A549 (cell line): ENCODE measurements around the gene RASA3. TPM values are rescaled to one million over a fixed set of nuclear protein-coding genes. Genes with fewer than 3 reads are reported as not detected.

Experiments
- ATAC-seq, 2 experiments: fragments of 200-7000 bp in 1 of 2; fragments of >200 bp in 1 of 2; cut with Nextera tagmentation in 1 of 2; cut with Tn5 transposase in 1 of 2; 3 replicates each; pipeline versions ENCODE4 v1.8.0 to v1.9.1; 2018 to 2020; ENCODE audit warnings: mild to moderate bottlenecking in 1 of 2, moderate library complexity in 1 of 2
- CTCF ChIA-PET: fragments of 300-600 bp; sonication (Branson Sonifier 250); formaldehyde crosslinking; extraction: SDS; loops from one replicate; lab custom pipeline; 2021; ENCODE audit warnings: antibody characterized with exemption, inconsistent platforms; lab: Yijun Ruan, JAX
- POLR2A ChIA-PET: fragments of 350-600 bp; formaldehyde crosslinking; extraction: SDS; loops from one replicate; lab custom pipeline; 2021; ENCODE audit warnings: antibody characterized with exemption, inconsistent platforms; lab: Yijun Ruan, JAX
- DNase-seq, 2 experiments: peaks; one replicate each; pipeline versions ENCODE4 v3.0.0 to v3.0.0-alpha.2; 2011 to 2016; ENCODE audit warnings: low read depth in 1 of 2, low spot score in 1 of 2
- FAIRE-seq: peaks from 2 replicates; lab custom pipeline; 2011; peaks lifted over from hg19 to GRCh38; lab: Jason Lieb, UNC
- H3K27ac ChIP-seq, 2 experiments: fragments of >200 bp; sonication (Bioruptor Twin); formaldehyde crosslinking; 3 replicates each; pipeline ENCODE4 v1.5.1; 2016 to 2017
- H3K4me1 ChIP-seq: fragments of >200 bp; sonication (Bioruptor Twin); formaldehyde crosslinking; 3 replicates; pipeline ENCODE4 v1.6.1; 2016
- H3K4me2 ChIP-seq: fragments of >200 bp; sonication (Bioruptor Twin); formaldehyde crosslinking; 3 replicates; pipeline ENCODE4 v1.6.1; 2016
- H3K4me3 ChIP-seq: fragments of >200 bp; sonication (Bioruptor Twin); formaldehyde crosslinking; 3 replicates; pipeline ENCODE4 v1.5.1; 2016
- H3K9me3 ChIP-seq: fragments of >200 bp; sonication (Bioruptor Twin); formaldehyde crosslinking; 3 replicates; pipeline ENCODE4 v1.6.1; 2016
- ATOH8 ChIP-seq: fragments of 250-450 bp; sonication (Bioruptor Pico); IDR thresholded peaks from 2 replicates; pipeline ENCODE4 v1.5.0; 2020; ENCODE audit warnings: low read depth, mild to moderate bottlenecking, moderate library complexity
- CBX2 ChIP-seq: fragments of 200-600 bp; sonication (generic); IDR thresholded peaks from 2 replicates; pipeline ENCODE4 v1.6.1; 2016; ENCODE audit warnings: low read depth, mild to moderate bottlenecking, borderline replicate concordance
- CHD4 ChIP-seq: fragments of 200-600 bp; sonication (generic); IDR thresholded peaks from 2 replicates; pipeline ENCODE4 v1.6.1; 2016; ENCODE audit warnings: antibody characterized with exemption, mild to moderate bottlenecking, borderline replicate concordance
- EHMT2 ChIP-seq: fragments of 200-600 bp; sonication (generic); IDR thresholded peaks from 2 replicates; pipeline ENCODE4 v1.6.1; 2016; ENCODE audit warnings: antibody characterized with exemption, low read depth, mild to moderate bottlenecking, moderate library complexity
- ELK1 ChIP-seq: fragments of 150-350 bp; IDR thresholded peaks from 2 replicates; pipeline ENCODE4 v1.6.1; 2014; ENCODE audit warnings: low read depth, mild to moderate bottlenecking, low read length
- HEYL ChIP-seq: fragments of 250-450 bp; sonication (Bioruptor Pico); IDR thresholded peaks from 2 replicates; pipeline ENCODE4 v1.8.0; 2021; ENCODE audit warnings: mild to moderate bottlenecking, moderate library complexity
- HOXB13 ChIP-seq: fragments of 250-450 bp; sonication (Bioruptor Pico); IDR thresholded peaks from 2 replicates; pipeline ENCODE4 v1.5.0; 2020; ENCODE audit warnings: low read depth, mild to moderate bottlenecking, moderate library complexity
- MAFK ChIP-seq: fragments of 450-650 bp; IDR thresholded peaks from 2 replicates; pipeline ENCODE4 v1.6.1; 2014; ENCODE audit not compliant: partially characterized antibody
- MYC ChIP-seq: IDR thresholded peaks from 2 replicates; pipeline ENCODE4 v1.6.1; 2012; ENCODE audit warnings: mild to moderate bottlenecking, inconsistent platforms, low read length, improper control_type of control experiment, borderline replicate concordance
- NPAS2 ChIP-seq: fragments of 250-450 bp; sonication (Bioruptor Pico); IDR thresholded peaks from 2 replicates; pipeline ENCODE4 v1.8.0; 2022; ENCODE audit warnings: mild to moderate bottlenecking, moderate library complexity, borderline replicate concordance
- PHF8 ChIP-seq: fragments of 200-600 bp; sonication (generic); IDR thresholded peaks from 2 replicates; pipeline ENCODE4 v1.6.1; 2016; ENCODE audit warnings: low read depth, mild to moderate bottlenecking, antibody characterized with exemption, moderate library complexity, borderline replicate concordance
- POLR2A ChIP-seq: IDR thresholded peaks from 2 replicates; pipeline ENCODE4 v1.6.1; 2012; ENCODE audit warnings: mild to moderate bottlenecking, low read length
- RARB ChIP-seq: fragments of 250-450 bp; sonication (Bioruptor Pico); IDR thresholded peaks from 2 replicates; pipeline ENCODE4 v1.8.0; 2021; ENCODE audit warnings: mild to moderate bottlenecking, moderate library complexity
- RCOR1 ChIP-seq: fragments of 150-350 bp; IDR thresholded peaks from 2 replicates; pipeline ENCODE4 v1.6.1; 2014; ENCODE audit warnings: antibody characterized with exemption, low read length, low read depth
- SMC3 ChIP-seq: fragments of >200 bp; sonication (Bioruptor Twin); formaldehyde crosslinking; IDR thresholded peaks from 3 replicates; pipeline ENCODE4 v1.6.1; 2018; ENCODE audit warnings: inconsistent platforms
- USF2 ChIP-seq: fragments of 450-650 bp; IDR thresholded peaks from 2 replicates; pipeline ENCODE4 v1.6.1; 2014; ENCODE audit warnings: antibody characterized with exemption
- ZC3H11A ChIP-seq: fragments of 450-650 bp; IDR thresholded peaks from 2 replicates; pipeline ENCODE4 v1.6.1; 2014; ENCODE audit warnings: antibody characterized with exemption, mild to moderate bottlenecking
- WGBS: methylation state at CpG from one replicate; pipeline ENCODE4 v1.1.6; 2017; ENCODE audit errors: missing lambda C conversion rate; 5-methylcytosine and 5-hydroxymethylcytosine counted together
- polyA plus RNA-seq, 4 experiments: library from polyadenylated mRNA; depleted of rRNA in 3 of 4; stranded (reverse); fragments of >200 nt; fragmentation: RNase III in 1 of 4; extraction: RNeasy Plus Mini Kit Qiagen cat#74134 plus additional on column Dnase treatment in 1 of 4; gene quantifications; 2 replicates in 3 of 4; 3 replicates in 1 of 4; pipeline ENCODE4 v1.2.3, GENCODE V29; 2011 to 2017
- TF ChIP-seq, protein P1 (sequence below): fragments of 200-600 bp; sonication (generic); IDR thresholded peaks from 2 replicates; pipeline ENCODE4 v1.6.1; 2016; ENCODE audit warnings: antibody characterized with exemption, mild to moderate bottlenecking, moderate library complexity
- TF ChIP-seq, protein P2 (sequence below): fragments of >200 bp; sonication (Bioruptor Twin); formaldehyde crosslinking; IDR thresholded peaks from 3 replicates; pipeline ENCODE4 v1.5.1; 2016

RASA3 gene
- polyA plus RNA-seq, 2 of the 4 experiments (the other 2 are of a cell fraction), result 4.3 to 7.6 TPM

DNA sequence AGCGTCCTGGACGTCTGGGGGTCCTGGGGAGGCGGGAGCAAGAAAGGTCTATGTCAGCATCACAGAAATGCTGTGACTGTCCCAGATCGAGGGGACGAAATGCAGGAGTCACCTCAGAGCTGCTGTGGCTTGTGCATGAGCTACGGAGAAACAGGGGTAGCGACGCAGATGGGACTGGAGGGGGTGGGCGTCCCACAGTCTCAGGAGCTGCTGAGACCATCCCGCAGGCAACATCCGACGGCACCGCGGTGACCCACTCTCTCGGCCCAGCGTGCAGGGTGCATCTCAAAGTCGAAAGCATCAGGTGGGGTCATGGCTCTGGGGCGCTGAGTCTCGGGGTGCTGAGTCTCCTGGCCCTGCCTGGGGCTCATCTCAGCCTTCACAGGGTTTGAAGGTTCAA is 121.2 kb downstream of the RASA3 start (continued):
- TF ChIP-seq, protein P1, sequence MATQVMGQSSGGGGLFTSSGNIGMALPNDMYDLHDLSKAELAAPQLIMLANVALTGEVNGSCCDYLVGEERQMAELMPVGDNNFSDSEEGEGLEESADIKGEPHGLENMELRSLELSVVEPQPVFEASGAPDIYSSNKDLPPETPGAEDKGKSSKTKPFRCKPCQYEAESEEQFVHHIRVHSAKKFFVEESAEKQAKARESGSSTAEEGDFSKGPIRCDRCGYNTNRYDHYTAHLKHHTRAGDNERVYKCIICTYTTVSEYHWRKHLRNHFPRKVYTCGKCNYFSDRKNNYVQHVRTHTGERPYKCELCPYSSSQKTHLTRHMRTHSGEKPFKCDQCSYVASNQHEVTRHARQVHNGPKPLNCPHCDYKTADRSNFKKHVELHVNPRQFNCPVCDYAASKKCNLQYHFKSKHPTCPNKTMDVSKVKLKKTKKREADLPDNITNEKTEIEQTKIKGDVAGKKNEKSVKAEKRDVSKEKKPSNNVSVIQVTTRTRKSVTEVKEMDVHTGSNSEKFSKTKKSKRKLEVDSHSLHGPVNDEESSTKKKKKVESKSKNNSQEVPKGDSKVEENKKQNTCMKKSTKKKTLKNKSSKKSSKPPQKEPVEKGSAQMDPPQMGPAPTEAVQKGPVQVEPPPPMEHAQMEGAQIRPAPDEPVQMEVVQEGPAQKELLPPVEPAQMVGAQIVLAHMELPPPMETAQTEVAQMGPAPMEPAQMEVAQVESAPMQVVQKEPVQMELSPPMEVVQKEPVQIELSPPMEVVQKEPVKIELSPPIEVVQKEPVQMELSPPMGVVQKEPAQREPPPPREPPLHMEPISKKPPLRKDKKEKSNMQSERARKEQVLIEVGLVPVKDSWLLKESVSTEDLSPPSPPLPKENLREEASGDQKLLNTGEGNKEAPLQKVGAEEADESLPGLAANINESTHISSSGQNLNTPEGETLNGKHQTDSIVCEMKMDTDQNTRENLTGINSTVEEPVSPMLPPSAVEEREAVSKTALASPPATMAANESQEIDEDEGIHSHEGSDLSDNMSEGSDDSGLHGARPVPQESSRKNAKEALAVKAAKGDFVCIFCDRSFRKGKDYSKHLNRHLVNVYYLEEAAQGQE, result no peak

DNA sequence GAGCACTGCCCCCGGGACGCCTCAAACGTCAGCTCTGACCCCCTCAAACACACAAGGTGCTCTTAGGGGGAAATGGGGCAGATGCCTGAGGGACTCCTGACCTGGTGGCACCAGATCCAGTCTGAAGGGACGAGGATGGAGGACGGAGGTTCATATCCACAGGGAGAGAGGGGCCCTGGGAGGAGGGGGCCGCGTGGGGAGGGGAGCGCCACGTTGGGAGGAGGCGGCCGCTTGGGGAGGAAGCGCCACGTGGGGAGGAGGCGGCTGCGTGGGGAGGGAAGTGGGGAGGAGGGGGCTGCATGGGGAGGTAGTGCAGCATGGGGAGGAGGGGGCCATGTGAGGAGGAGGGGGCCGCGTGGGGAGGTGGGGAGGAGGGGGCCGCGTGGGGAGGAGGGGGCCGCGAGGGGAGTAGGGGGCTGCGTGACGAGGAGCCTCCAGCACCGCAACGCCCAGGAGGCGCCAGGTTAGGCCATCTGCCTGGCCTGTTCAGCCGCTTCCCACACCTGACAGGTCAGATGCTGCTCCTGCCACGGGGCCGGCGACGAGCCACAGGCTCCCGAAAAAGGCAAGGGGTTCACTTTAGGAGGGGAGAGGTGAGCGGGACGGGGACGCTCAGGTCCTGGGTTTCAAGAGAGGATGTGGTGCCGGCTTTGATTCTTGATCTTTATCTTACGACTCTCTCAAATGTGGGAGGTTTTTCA is 121.9 kb downstream of the RASA3 start:
- no peak for TF ChIP-seq ZC3H11A
- no peak for TF ChIP-seq MYC
- TF ChIP-seq PHF8, result no peak
- no peak for TF ChIP-seq RCOR1
- TF ChIP-seq HOXB13 (CRISPR knock-in tag), result no peak
- TF ChIP-seq, protein P2, sequence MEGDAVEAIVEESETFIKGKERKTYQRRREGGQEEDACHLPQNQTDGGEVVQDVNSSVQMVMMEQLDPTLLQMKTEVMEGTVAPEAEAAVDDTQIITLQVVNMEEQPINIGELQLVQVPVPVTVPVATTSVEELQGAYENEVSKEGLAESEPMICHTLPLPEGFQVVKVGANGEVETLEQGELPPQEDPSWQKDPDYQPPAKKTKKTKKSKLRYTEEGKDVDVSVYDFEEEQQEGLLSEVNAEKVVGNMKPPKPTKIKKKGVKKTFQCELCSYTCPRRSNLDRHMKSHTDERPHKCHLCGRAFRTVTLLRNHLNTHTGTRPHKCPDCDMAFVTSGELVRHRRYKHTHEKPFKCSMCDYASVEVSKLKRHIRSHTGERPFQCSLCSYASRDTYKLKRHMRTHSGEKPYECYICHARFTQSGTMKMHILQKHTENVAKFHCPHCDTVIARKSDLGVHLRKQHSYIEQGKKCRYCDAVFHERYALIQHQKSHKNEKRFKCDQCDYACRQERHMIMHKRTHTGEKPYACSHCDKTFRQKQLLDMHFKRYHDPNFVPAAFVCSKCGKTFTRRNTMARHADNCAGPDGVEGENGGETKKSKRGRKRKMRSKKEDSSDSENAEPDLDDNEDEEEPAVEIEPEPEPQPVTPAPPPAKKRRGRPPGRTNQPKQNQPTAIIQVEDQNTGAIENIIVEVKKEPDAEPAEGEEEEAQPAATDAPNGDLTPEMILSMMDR, result no peak
- no peak for TF ChIP-seq NPAS2 (CRISPR knock-in tag)
- TF ChIP-seq CBX2, result no peak
- TF ChIP-seq ATOH8 (CRISPR knock-in tag), result no peak
- TF ChIP-seq MAFK, result no peak
- TF ChIP-seq POLR2A, result no peak
- TF ChIP-seq ELK1, result no peak
- TF ChIP-seq CHD4, result no peak
- TF ChIP-seq HEYL (CRISPR knock-in tag), result no peak
- no peak for TF ChIP-seq EHMT2
- TF ChIP-seq RARB (CRISPR knock-in tag), result no peak
- TF ChIP-seq USF2, result no peak
- TF ChIP-seq SMC3, result no peak
- Histone ChIP-seq H3K9me3 (no peaks in the 10 kb centered on the region), H3K4me3 (no peak overlapping the region), H3K4me1 (no peaks in the 10 kb centered on the region), H3K27ac (no peak overlapping the region), H3K4me2 (no peak overlapping the region)
- DNase-seq (no peak), ATAC-seq (no peak), FAIRE-seq (no peak)
- 90% methylated on average over 26 of the region's 37 CpGs for WGBS
- ChIA-PET CTCF (no interaction called here), POLR2A (no interaction called here)
